Measurements from ENCODE around the gene YPEL3. TPM values are rescaled to one million over a fixed set of nuclear protein-coding genes. Genes with fewer than 3 reads are reported as not detected.

YPEL3 gene
- polyA plus RNA-seq, 1 donor from 2014 or later = 76.9 TPM

- H3K4me3 ChIP-seq (ENCODE audit: low read length) = no peak overlapping the region
- no peak overlapping the region for H3K27ac ChIP-seq (ENCODE audit: low read length)
- no peak overlapping the region for H3K4me2 ChIP-seq (ENCODE audit: low read length)
- no peaks in the 10 kb centered on the region for H3F3A ChIP-seq (ENCODE audit: insufficient read depth, low read length, poor library complexity, severe bottlenecking)
- H2AFZ ChIP-seq (ENCODE audit: low read depth, low read length) = no peak overlapping the region
- H3K9ac ChIP-seq (ENCODE audit: low read length) = no peak overlapping the region
- no peaks in the 10 kb centered on the region for H3K36me3 ChIP-seq (ENCODE audit: insufficient read depth, low read length)
- no peaks in the 10 kb centered on the region for H4K20me1 ChIP-seq (ENCODE audit: insufficient read depth)
- TF ChIP-seq EZH2 (IDR thresholded peaks at IDR 0.05; ENCODE audit: borderline replicate concordance, insufficient read depth, low read length, poor library complexity, severe bottlenecking) (no peak), EP300 (conservative IDR thresholded peaks at IDR 0.05; ENCODE audit: poor library complexity, severe bottlenecking) (no peak), TAF1 (IDR thresholded peaks at IDR 0.05; ENCODE audit: low read depth) (no peak), RAD21 (conservative IDR thresholded peaks at IDR 0.05) (no peak), MXI1 (conservative IDR thresholded peaks at IDR 0.05; ENCODE audit: poor library complexity, severe bottlenecking) (no peak), SMC3 (conservative IDR thresholded peaks at IDR 0.05; ENCODE audit: poor library complexity) (no peak), POLR2AphosphoS5 (IDR thresholded peaks at IDR 0.05) (no peak), REST (IDR thresholded peaks at IDR 0.05; ENCODE audit: borderline replicate concordance) (no peak), CTCF (IDR thresholded peaks at IDR 0.05; ENCODE audit: poor library complexity, severe bottlenecking) (no peak)
- H3K27me3 ChIP-seq (ENCODE audit: insufficient read depth, low read depth, low read length) = no peaks in the 10 kb centered on the region
- no peaks in the 10 kb centered on the region for H3K9me3 ChIP-seq (ENCODE audit: low read length)
- peaks cover 32% of the 10 kb centered on the region for H3K79me2 ChIP-seq (replicated peaks; ENCODE audit: insufficient read depth, low read length)
- no peaks in the 10 kb centered on the region for H3K9me2 ChIP-seq (ENCODE audit: insufficient read depth, low read length)
Measured at GRCh38 chr16:30079480-30079879, 16.5 kb downstream of the YPEL3 start.

GRCh38 chr16:30078744-30079143 is 17.3 kb downstream of the YPEL3 start:
- Histone ChIP-seq H3K9me2 (ENCODE audit: insufficient read depth, low read length) (no peaks in the 10 kb centered on the region), H3K27ac (ENCODE audit: low read length) (no peak overlapping the region), H2AFZ (ENCODE audit: low read depth, low read length) (no peak overlapping the region), H3K4me3 (ENCODE audit: low read length) (no peak overlapping the region), H3K36me3 (ENCODE audit: insufficient read depth, low read length) (no peaks in the 10 kb centered on the region), H3K9ac (ENCODE audit: low read length) (no peak overlapping the region), H3K9me3 (ENCODE audit: low read length) (no peaks in the 10 kb centered on the region), H3K79me2 (replicated peaks; ENCODE audit: insufficient read depth, low read length) (peaks cover 32% of the 10 kb centered on the region), H3K4me2 (ENCODE audit: low read length) (no peak overlapping the region), H4K20me1 (ENCODE audit: insufficient read depth) (no peaks in the 10 kb centered on the region), H3F3A (ENCODE audit: insufficient read depth, low read length, poor library complexity, severe bottlenecking) (no peaks in the 10 kb centered on the region), H3K27me3 (ENCODE audit: insufficient read depth, low read depth, low read length) (no peaks in the 10 kb centered on the region)
- no peak for TF ChIP-seq CTCF (IDR thresholded peaks at IDR 0.05; ENCODE audit: poor library complexity, severe bottlenecking)
- TF ChIP-seq TAF1 (IDR thresholded peaks at IDR 0.05; ENCODE audit: low read depth) = no peak
- TF ChIP-seq REST (IDR thresholded peaks at IDR 0.05; ENCODE audit: borderline replicate concordance) = no peak
- no peak for TF ChIP-seq EZH2 (IDR thresholded peaks at IDR 0.05; ENCODE audit: borderline replicate concordance, insufficient read depth, low read length, poor library complexity, severe bottlenecking)
- no peak for TF ChIP-seq POLR2AphosphoS5 (IDR thresholded peaks at IDR 0.05)
- no peak for TF ChIP-seq MXI1 (conservative IDR thresholded peaks at IDR 0.05; ENCODE audit: poor library complexity, severe bottlenecking)
- no peak for TF ChIP-seq SMC3 (conservative IDR thresholded peaks at IDR 0.05; ENCODE audit: poor library complexity)
- no peak for TF ChIP-seq EP300 (conservative IDR thresholded peaks at IDR 0.05; ENCODE audit: poor library complexity, severe bottlenecking)
- no peak for TF ChIP-seq RAD21 (conservative IDR thresholded peaks at IDR 0.05)

Data from neural cell (in vitro differentiated cells).